ENCODE data around the gene RRAD. TPM values are rescaled to one million over a fixed set of nuclear protein-coding genes. Genes with fewer than 3 reads are reported as not detected.

Gene RRAD
- total and polyA plus RNA-seq, 7 donors, result 164 to 2,869 (median 304) TPM

- peaks cover 0 to 26% of the 10 kb centered on the region in 2 donors for H3K36me3 ChIP-seq (ENCODE audit: insufficient read depth in 1 of 2, low read depth in 1 of 2)
- no peak for DNase-seq
- TF ChIP-seq CTCF (IDR thresholded peaks at IDR 0.05), result no peak
- peak in 1 of 4 donors; percentile 20 for ATAC-seq
- H3K27me3 ChIP-seq (ENCODE audit: insufficient read depth in 3 of 3, low read length in 2 of 3), result no peaks in the 10 kb centered on the region
- H3K9me3 ChIP-seq, result no peaks in the 10 kb centered on the region
- 30 to 67% (median 45%) methylated on average over 3 to 4 of the region's 4 CpGs for WGBS, 3 donors
- no peak overlapping the region for H3K27ac ChIP-seq
- intact Hi-C loops (cut with DNase I), result loop anchor here (5.0 to 10.0 kb wide), 2 partner anchors 65 to 268 kb away; partner anchors contain the start of genes FBXL8 (in 1 of the 2) and TRADD (in 1 of the 2)
- H3K4me1 ChIP-seq, result no peaks in the 10 kb centered on the region
- H3K4me3 ChIP-seq, result no peak overlapping the region
Measured at GRCh38 chr16:66889622-66890021, 35.7 kb downstream of the RRAD start.

- Histone ChIP-seq H3K27ac (no peak overlapping the region), H3K36me3 (ENCODE audit: insufficient read depth in 1 of 2, low read depth in 1 of 2) (peaks cover 0 to 33% of the 10 kb centered on the region in 2 donors), H3K27me3 (ENCODE audit: insufficient read depth in 3 of 3, low read length in 2 of 3) (no peaks in the 10 kb centered on the region), H3K4me1 (no peaks in the 10 kb centered on the region), H3K9me3 (no peaks in the 10 kb centered on the region), H3K4me3 (no peak overlapping the region)
- DNase-seq (no peak), ATAC-seq (no peak)
- no peak for TF ChIP-seq CTCF (IDR thresholded peaks at IDR 0.05)
- 83 to 93% (median 91%) methylated on average over 6 of the region's 6 CpGs for WGBS, 3 donors
- intact Hi-C loops (cut with DNase I), result no loop called here
Measured at GRCh38 chr16:66888647-66889615, 36.4 kb downstream of the RRAD start.

DNA sequence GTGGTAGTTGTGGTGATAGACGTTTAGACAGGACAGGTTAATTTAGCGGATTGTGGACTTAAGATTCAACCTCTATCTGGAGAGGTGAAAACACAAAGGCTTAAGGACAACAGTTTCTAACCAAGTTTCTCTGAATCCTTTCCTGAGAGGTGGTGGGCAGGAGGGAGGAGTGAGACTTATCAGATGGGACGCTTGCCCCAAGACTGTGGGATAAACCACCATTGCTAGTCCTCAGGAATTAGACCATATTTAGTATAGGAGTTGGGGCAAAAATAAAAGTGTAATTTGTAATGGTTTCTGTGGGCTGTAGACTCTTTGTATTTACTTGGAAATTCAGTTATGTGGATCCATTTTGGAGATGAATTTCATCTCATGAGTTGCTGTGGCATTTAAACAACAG is 38.4 kb downstream of the RRAD start:
- Histone ChIP-seq H3K36me3 (ENCODE audit: insufficient read depth in 1 of 2, low read depth in 1 of 2) (peaks cover 0 to 40% of the 10 kb centered on the region in 2 donors), H3K27me3 (ENCODE audit: insufficient read depth in 3 of 3, low read length in 2 of 3) (no peaks in the 10 kb centered on the region), H3K4me1 (no peaks in the 10 kb centered on the region), H3K4me3 (no peak overlapping the region), H3K9me3 (no peaks in the 10 kb centered on the region), H3K27ac (no peak overlapping the region)
- WGBS, 3 donors, result 81 to 87% (median 87%) methylated on average over 3 of the region's 3 CpGs
- TF ChIP-seq CTCF (IDR thresholded peaks at IDR 0.05), result no peak
- intact Hi-C loops (cut with DNase I), result no loop called here
- no peak for DNase-seq
- ATAC-seq, result no peak

- H3K4me1 ChIP-seq, result no peaks in the 10 kb centered on the region
- TF ChIP-seq CTCF (IDR thresholded peaks at IDR 0.05), result no peak
- H3K36me3 ChIP-seq (ENCODE audit: insufficient read depth in 1 of 2, low read depth in 1 of 2), result peaks cover 0 to 40% of the 10 kb centered on the region in 2 donors
- intact Hi-C loops (cut with DNase I), result no loop called here
- H3K27me3 ChIP-seq (ENCODE audit: insufficient read depth in 3 of 3, low read length in 2 of 3), result no peaks in the 10 kb centered on the region
- no peaks in the 10 kb centered on the region for H3K9me3 ChIP-seq
- H3K27ac ChIP-seq, result no peak overlapping the region
- no peak for DNase-seq
- H3K4me3 ChIP-seq, result no peak overlapping the region
- 87 to 95% (median 89%) methylated on average over 2 of the region's 2 CpGs for WGBS, 3 donors
- no peak for ATAC-seq
Measured at GRCh38 chr16:66886321-66886720, 39.0 kb downstream of the RRAD start.
